Mesodermal cell (in vitro differentiated cells): ENCODE data around the gene CREG1.

Experiments used
- H3K27ac ChIP-seq: 2 replicates; pipeline ENCODE4 v1.7.0; 2013; ENCODE audit warnings: mild to moderate bottlenecking, low read depth, low read length, moderate library complexity; ENCODE audit not compliant: severe bottlenecking
- H3K36me3 ChIP-seq: 2 replicates; pipeline ENCODE4 v1.7.1; 2013; ENCODE audit warnings: mild to moderate bottlenecking, low read length, moderate library complexity; ENCODE audit not compliant: control insufficient read depth, insufficient read depth
- H3K4me1 ChIP-seq: one replicate; pipeline ENCODE4 v1.7.1; 2013; ENCODE audit warnings: mild to moderate bottlenecking, low read length; ENCODE audit not compliant: insufficient read depth, control insufficient read depth, poor library complexity, severe bottlenecking
- H3K4me3 ChIP-seq: 2 replicates; pipeline ENCODE4 v1.7.0; 2013; ENCODE audit warnings: low read length, control low read depth, mild to moderate bottlenecking; ENCODE audit not compliant: insufficient read depth, poor library complexity, severe bottlenecking; ENCODE audit errors: extremely low read depth
- H3K9me3 ChIP-seq: 2 replicates; pipeline ENCODE4 v1.7.1; 2013; ENCODE audit warnings: mild to moderate bottlenecking, low read length, moderate library complexity; ENCODE audit not compliant: control insufficient read depth
- WGBS, 2 experiments: methylation state at CpG; one replicate each; pipeline ENCODE4 v1.1.5; 2013; ENCODE audit warnings: missing lambda C conversion rate in 2 of 2; ENCODE audit not compliant: insufficient coverage in 2 of 2; 5-methylcytosine and 5-hydroxymethylcytosine counted together

The CREG1 gene

DNA sequence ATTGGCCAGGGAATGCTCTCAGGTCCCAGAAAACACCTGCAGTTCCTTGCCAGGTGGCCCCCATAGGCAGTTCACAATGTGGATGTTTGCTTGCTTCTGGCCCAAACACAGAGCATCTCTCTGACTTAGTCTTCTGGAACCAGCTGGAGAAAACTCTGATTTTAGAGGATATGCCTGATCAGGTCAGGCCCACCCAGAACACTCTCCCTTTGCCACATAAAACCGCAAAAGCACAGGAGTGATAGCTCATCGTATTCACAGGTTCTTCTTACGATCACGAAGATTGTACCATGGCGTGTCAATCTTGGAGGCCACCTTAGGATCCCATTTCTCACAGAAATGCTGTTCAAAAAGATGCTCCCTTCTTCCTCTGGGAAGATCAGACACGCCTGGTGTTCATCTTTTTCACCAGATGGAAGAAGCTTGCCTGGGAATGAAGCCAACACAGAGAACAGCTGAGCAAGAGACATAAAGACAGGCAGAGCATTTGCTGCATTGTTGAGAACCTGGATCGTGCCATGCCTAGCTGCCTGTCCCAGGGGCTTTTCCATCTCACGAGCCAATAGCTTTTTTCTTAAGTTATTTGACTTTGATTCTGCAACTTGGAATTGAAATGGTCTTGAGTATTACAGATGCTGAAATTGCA lies 23.6 kb downstream of the CREG1 start:
- Histone ChIP-seq H3K9me3 (no peaks in the 10 kb centered on the region), H3K27ac (no peak overlapping the region), H3K4me1 (no peaks in the 10 kb centered on the region), H3K36me3 (no peaks in the 10 kb centered on the region), H3K4me3 (no peak overlapping the region)
- WGBS, 2 experiments = 94 to 95% methylated on average over 7 to 8 of the region's 8 CpGs

GRCh38 chr1:167528057-167528728 lies 25.4 kb downstream of the CREG1 start:
- H3K36me3 ChIP-seq = no peaks in the 10 kb centered on the region
- H3K4me3 ChIP-seq = no peak overlapping the region
- H3K27ac ChIP-seq = no peak overlapping the region
- no peaks in the 10 kb centered on the region for H3K9me3 ChIP-seq
- 85 to 92% methylated on average over 2 of the region's 3 CpGs for WGBS, 2 experiments
- H3K4me1 ChIP-seq = no peaks in the 10 kb centered on the region

DNA sequence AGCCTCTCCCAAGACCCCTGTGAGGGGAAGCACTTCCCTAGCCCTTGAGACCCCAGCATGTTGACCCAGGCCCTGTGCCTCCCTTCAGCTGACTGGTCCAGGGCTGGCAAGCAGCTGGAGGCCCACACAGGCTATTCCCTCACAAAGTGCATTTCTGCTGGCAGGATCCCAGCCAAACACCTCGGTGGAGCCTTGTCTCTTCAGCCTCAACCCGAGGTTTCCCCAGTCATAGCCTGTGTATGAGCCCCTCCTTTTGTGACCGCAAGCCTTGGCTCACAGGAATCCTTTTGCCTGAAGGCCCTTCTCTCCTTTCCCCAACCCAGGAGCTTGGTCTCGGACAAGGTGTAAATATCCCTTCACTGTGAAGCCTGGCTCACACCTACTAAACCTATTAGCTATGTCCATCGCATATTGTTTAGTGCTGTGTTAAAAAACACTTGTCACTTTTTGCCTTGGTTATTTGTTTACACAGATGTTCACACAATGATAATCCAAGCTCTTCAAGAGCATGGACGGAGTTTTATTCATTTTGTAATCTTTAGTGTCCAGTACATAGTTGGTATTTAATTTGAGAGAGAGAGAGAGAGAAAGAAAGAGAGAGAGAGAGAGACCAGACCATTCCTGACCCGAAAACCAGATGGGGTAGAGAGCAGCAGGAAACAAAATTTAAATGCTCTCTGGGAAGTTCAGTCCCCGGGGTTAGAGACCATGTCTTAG lies 26.7 kb downstream of the CREG1 start:
- Histone ChIP-seq H3K9me3 (no peaks in the 10 kb centered on the region), H3K4me3 (no peak overlapping the region), H3K36me3 (no peaks in the 10 kb centered on the region), H3K27ac (no peak overlapping the region), H3K4me1 (no peaks in the 10 kb centered on the region)
- 67 to 73% methylated on average over 5 to 7 of the region's 8 CpGs for WGBS, 2 experiments

- Histone ChIP-seq H3K9me3 (no peaks in the 10 kb centered on the region), H3K36me3 (no peaks in the 10 kb centered on the region), H3K4me1 (no peaks in the 10 kb centered on the region), H3K27ac (no peak overlapping the region), H3K4me3 (no peak overlapping the region)
- 77 to 89% methylated on average over 8 to 9 of the region's 9 CpGs for WGBS, 2 experiments
Measured at GRCh38 chr1:167524651-167525050, 28.9 kb downstream of the CREG1 start.

- H3K9me3 ChIP-seq = no peaks in the 10 kb centered on the region
- H3K27ac ChIP-seq = no peak overlapping the region
- no peak overlapping the region for H3K4me3 ChIP-seq
- 92 to 100% methylated on average over 4 of the region's 5 CpGs for WGBS, 2 experiments
- no peaks in the 10 kb centered on the region for H3K4me1 ChIP-seq
- no peaks in the 10 kb centered on the region for H3K36me3 ChIP-seq
Measured at GRCh38 chr1:167522246-167522645, 31.3 kb downstream of the CREG1 start.

- no peaks in the 10 kb centered on the region for H3K9me3 ChIP-seq
- H3K36me3 ChIP-seq = no peaks in the 10 kb centered on the region
- H3K27ac ChIP-seq = no peak overlapping the region
- no peak overlapping the region for H3K4me3 ChIP-seq
- H3K4me1 ChIP-seq = no peaks in the 10 kb centered on the region
Measured at GRCh38 chr1:167520711-167521206, 32.8 kb downstream of the CREG1 start.

DNA sequence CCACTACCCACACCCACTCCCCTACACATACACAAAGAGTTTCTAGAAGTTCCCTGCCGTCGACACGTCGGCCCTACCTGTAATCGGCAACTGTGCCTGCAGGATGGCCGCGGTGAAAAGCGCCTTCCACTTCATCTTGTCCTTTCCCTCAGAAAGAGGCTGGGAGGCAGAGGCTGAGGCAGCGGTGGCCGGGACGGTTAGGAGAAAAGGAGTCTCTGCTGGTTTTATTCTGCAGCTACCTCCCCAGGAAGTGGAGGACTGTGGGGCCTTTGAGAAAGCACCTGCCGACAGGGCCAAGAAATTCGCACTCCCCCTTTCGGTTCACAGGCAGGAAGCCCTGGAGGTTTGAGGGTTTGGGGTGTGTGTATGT lies 35.2 kb downstream of the CREG1 start, which contains the start of gene CD247:
CD247 (minus strand) TSS at position 199 of the 370 bp plus-strand sequence; CDS start at position 135, 64 bp downstream.
- H3K36me3 ChIP-seq = no peaks in the 10 kb centered on the region
- no peak within 1 kb of the TSS for H3K27ac ChIP-seq
- H3K4me3 ChIP-seq = no peak within 1 kb of the TSS
- 64 to 88% methylated on average over 6 to 11 of the region's 14 CpGs for WGBS, 2 experiments
- no peaks in the 10 kb centered on the region for H3K9me3 ChIP-seq
- no peaks in the 10 kb centered on the region for H3K4me1 ChIP-seq

- Histone ChIP-seq H3K36me3 (no peaks in the 10 kb centered on the region), H3K27ac (no peak overlapping the region)
- WGBS, 2 experiments = 91 to 95% methylated on average over 26 of the region's 30 CpGs
Measured at GRCh38 chr1:167517535-167518330, 35.8 kb downstream of the CREG1 start.

GRCh38 chr1:167516404-167517388 lies 36.9 kb downstream of the CREG1 start:
- no peak overlapping the region for H3K27ac ChIP-seq
- no peaks in the 10 kb centered on the region for H3K36me3 ChIP-seq
- H3K4me3 ChIP-seq = no peak overlapping the region
- no peaks in the 10 kb centered on the region for H3K9me3 ChIP-seq
- no peaks in the 10 kb centered on the region for H3K4me1 ChIP-seq
- 85 to 92% methylated on average over 11 to 13 of the region's 19 CpGs for WGBS, 2 experiments

More at GRCh38 chr1:167517535-167518330, 35.8 kb downstream of the CREG1 start:
- no peaks in the 10 kb centered on the region for H3K4me1 ChIP-seq
- no peaks in the 10 kb centered on the region for H3K9me3 ChIP-seq
- no peak overlapping the region for H3K4me3 ChIP-seq
